ENCODE results near the gene BNC1.
"Not testable (repeated sequence)": the region's sequence is repeated elsewhere in the genome, so short reads cannot be mapped to it uniquely, and the experiment has no call there.

The BNC1 gene

DNA sequence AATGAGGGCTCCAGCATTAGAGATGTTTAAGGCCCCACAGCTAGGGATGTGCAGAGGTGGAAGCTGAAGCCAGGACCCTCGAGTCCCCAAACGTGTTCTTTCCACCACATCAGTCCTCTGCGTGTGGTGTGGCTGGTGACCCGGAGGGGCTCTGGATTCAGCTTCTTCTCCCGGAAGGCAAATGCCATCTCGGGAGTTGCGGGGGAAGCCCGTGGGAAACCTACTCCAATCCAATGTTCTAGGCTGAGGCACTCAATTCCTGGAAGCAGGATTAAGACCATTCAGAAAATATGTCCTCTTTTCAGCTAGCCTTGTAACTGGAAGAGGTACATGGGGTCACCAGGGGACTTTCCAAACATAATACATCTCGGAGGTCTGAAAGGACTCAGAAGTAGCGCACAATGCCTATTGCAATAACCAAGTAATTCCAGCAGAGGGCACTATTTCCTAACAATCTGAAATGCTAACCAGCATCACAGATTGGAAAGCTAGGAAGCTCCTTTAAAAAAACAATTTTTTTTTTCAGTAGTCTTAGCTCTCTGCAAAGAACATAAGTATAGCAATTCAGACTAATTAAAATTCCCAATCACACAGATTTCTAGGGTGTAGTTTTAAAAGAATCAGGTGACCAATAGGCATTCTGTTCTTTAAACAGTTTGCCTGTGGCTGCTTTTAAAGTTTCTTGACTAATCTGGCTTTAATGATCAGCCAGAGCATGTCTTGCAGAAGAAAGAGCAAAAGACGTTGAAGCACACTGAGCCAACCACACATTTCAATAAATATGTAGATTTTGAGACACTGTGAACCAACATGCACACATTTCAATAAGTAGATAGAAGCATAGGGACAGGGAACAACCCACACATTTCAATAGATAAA lies 36.1 kb downstream of the BNC1 start:
- DNase-seq, result peak; percentile 77

DNA sequence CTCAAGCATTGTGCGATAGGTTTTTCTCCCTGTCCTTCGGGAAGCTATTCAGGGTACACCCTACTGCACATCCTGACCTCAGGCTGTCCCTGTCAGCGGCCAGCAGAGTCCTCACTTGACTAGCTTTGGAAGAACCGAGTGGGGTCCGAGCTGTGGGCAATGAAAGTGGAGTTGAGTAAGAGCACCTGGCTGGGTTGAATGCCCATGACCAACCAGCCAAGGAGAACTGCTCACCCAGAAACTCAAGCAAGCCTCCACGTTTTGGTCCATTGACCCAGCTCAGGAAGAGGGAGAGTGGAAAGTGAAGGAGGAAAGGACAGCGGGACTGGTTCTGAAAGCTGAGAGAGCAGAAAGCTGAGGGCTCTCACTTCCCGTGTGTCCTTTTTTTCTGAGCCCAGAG lies 40.8 kb downstream of the BNC1 start:
- no peak for DNase-seq

DNA sequence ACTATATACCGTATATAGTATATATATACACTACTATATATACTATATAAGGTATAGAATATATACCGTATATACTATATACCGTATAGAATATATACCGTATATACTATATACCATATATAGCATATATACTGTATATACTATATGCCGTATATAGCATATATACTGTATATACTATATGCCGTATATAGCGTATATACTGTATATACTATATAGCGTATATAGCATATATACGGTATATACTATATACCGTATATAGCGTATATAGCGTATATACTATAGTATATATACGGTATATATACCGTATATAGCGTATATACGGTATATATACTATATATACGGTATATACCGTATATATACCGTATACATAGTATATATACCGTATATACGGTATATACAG lies 54.2 kb downstream of the BNC1 start:
- no peak for DNase-seq

DNA sequence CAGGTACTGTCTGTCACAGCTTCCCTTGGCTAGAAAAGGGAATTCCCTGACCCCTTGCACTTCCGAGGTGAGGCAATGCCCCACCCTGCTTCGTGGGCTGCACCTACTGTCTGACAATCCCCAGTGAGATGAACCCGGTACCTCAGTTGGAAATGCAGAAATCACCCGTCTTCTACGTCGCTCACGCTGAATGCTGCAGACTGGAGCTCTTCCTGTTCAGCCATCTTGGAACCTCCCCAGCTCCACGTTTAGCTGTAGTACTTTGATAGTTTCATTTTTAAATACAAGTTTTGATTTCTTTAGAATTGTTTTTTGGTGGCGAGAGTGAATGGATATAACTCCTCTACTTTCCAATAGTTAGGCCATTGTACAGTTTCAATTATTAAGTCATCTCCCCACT lies 59.0 kb downstream of the BNC1 start:
- no peak for DNase-seq

DNA sequence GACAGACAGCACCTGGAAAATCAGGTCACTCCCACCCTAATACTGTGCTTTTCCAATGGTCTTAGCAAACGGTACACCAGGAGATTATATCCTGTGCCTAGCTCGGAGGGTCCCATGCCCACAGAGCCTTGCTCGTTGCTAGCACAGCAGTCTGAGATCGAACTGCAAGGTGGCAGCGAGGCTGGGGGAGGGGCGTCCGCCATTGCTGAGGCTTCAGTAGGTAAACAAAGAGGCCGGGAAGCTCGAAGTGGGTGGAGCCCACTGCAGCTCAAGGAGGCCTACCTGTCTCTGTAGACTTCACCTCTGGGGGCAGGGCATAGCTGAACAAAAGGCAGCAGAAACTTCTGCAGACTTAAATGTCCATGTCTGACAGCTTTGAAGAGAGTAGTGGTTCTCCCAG lies 62.7 kb downstream of the BNC1 start:
- not testable (repeated sequence) for DNase-seq

DNA sequence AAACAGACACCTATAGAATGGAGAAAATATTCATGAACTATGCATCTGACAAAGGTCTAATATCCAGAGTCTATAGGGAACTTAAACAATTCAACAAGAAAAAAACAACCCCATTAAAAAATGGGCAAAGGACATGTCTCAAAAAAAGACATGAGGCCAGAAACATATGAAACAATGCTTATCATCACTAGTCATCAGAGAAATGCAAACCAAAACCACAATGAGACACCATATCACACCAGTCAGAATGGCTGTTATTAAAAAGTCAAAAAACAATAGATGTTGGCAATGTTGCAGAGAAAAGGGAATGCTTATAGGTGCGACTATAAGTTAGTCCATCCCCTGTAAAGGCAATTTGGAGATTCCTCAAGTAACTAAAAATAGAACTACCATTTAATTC lies 65.4 kb downstream of the BNC1 start:
- no peak for DNase-seq

DNA sequence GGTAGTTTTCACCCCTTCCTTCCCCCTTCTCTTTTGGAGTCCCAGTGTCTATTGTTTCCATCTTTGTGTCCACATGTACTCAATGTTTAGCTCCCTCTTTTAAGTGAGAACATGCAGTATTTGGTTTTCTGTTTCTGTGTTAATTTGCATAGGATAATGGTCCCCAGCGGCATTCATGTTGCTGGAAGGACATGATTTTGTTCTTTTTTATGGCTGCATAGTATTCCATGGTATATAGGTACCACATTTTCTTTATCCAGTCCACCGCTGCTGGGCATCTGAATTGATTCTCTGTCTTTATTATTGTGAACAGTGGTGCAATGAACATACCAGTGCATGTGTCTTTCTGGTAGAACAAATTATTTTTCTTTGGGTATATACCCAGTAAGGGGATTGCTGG lies 69.2 kb downstream of the BNC1 start:
- no peak for DNase-seq

DNA sequence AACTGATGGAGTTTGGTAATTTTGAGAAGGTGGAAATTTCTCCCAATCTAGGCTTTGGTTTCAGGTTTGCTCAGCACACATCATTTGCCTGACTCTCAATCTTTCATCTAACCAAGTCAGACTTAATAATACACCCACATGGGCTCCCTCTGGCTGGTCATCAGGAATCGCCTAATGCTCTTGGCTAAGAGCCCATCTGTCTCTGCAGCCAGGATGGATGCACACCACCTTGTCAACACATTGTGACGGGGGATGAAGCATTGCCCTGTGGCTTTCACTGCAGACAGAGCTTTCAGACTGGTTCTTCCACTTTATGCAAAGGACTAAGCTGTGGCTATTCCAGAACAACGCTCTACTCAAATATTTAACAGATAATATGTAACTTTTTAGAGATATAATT lies 73.8 kb downstream of the BNC1 start:
- DNase-seq, result no peak

DNA sequence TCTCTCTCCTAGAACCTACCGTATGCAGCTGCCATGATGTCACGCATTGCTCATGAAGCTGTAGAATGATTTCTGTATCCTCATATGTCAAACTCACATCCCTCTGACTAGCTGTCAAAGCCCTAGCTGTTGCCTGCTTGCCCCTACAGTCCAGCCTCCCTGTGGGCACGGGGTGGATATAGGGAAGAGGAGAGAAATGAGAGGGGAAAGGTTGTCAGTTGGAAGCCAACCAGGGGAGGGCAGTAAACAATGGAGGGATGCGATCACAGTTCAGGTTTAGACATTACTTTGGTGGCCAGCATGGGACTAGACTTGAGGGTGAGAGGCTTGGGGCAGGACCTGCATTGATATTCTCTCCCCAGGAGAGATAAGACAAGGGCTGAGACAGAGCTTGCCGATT lies 75.1 kb downstream of the BNC1 start:
- DNase-seq, result no peak

DNA sequence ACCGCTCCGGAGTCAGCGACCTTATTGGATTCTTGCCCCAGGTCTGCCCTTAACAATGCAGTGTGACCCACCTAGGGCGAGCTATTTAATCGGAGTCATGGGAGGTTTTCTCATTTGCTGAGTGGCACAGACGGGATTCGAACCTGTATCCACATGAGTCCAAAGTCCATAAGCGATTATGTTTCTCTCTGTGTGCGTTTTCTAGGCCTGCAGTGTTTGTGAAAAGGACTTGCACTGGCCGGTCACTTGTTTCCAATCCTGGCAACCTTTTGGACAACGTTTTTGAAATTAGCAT lies 76.2 kb downstream of the BNC1 start:
- peak; percentile 9 for DNase-seq

DNA sequence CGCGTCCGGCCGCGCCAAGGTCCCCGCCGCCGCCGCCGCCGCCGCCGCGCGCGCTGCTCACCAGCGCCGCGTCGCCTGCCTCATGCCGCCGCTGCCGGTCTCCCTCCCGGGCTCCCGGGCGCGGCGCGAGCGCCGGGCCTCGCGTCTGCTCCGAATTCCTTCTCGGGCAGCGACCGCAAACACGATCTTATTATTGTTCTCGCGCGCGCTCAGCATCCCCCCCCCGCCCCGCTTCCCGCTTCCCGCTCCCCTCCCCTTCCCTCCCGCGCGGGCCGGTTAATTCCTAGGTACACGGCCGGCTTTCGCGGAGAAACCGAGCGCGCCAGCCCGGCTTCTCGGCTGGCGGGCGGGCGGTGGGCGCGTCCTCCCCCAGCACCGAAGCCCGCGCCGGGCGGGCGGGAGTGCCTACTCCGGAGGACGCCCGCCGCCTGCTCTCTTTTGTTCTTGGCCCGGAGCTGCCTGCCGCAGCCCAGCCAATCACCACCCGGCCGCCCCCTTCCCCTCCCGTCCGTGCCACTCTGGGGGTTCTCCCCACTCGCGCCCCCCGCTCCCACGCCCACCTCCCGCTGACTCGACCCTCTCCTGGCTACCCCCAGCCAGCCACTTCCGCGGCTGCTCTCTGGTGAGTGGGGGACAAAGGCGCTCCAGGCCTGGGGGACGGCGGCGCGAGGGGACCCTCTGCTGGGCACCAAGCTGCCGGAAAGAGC lies 76.7 kb downstream of the BNC1 start, which contains the start of gene HDGFL3:
Gene HDGFL3 (minus strand): TSS at position 164 of the 707 bp plus-strand sequence. CDS start 409 bp downstream, outside the sequence.
- DNase-seq, result no peak

DNA sequence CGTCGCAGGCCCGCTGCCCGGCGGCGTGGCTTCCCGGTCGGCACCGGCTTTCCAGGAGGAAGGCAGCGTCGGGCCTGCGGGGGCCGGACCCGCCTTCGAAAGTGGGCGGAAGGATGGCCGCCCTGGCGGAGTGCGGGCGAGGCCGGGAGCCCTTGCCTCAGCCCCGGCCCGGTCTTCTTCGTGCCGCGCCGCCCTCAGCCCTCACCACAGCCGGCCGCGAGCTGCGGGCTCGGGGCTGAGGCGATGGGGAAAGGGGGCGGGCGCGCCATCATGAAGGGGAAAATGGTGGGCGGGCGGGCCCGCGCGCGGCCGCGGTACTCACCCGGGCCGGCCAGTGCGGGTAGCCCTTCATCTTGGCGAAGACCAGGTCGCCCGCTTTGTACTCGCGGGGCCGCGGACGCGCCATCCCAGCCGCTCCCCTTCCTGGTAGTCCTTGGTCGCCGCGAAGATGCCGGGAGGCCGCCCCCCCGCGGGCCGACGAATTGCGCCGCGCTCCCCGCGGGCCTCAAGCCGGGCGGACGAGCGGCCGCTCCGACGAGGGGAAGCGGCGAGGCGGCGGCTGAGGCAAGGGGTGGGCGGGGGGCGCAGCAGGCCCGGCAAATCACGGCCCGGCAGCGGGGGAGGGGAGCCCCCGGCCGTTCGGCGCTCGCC lies 77.3 kb downstream of the BNC1 start:
- peak; percentile 30 for DNase-seq

DNA sequence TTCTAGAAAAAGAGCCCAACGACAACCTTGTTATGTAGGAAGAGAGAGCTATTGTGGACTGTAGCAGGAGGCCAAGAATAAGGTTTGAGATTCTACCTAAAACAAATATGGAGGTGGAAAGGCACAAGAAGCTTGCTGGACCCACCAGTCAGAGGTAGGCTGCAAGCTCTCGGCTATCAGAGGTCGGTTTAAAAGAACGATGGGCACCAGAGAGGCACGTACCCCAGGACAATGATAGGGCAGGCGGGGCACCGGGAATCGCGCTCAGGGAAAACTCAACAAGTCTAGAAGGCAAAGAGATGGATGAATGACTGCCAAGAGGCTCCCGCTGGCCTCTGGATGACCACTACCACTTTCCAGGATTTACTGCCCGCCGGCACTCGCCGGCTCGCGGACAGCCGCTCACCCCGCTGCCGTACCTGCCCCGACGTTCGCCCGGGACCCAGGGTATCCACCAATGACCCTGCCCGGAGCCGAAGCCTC lies 77.9 kb downstream of the BNC1 start:
- DNase-seq, result no peak
